ENCODE measurements around the gene BCAR3. TPM values are rescaled to one million over a fixed set of nuclear protein-coding genes. Genes with fewer than 3 reads are reported as not detected.
A peak's percentile ranks its signal among the peaks of the same experiment; 100 is the strongest.

The BCAR3 gene
- total RNA-seq, 4 donors from 2014 or later = 17.1 to 25.0 (median 22.9) TPM

DNA sequence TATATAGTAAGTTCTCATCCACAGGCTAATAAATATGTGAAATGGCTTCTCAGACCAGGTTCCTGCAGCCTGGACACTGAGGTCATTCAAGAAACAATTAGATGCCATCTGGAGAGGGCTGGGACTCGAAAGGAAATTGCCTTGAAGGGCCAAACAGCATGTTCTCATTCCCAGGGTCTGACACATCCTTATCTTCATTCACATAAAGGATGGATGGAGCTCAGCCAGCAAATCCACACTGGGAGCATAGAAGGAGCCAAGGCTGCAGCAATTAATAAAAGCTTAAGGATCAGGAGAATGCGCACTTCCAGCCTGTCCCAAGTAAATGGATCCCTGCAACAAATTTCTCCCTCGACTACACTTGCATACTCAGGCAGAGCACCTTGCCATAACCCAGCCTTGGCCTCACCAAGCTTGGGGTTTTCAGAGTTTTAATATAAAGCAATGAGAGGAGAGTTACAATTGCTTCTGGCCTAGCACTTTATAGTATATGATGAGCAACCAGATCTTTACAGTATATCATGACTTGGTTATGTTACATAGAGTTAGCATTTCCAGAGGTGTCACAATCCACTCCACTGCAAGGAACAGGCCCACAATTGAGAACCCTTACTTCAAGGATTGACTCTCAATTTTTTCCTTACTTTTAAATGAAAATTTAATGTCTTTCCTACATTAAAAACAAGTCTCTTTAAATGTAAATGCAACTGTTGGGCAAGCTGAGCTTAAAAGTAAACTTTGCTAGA lies 55.9 kb downstream of the BCAR3 start:
- ATAC-seq (peak in 1 of 2 donors; percentile 9), DNase-seq (no peak)
- Histone ChIP-seq H3K9me3 (no peaks in the 10 kb centered on the region), H3K27ac (peak overlapping the region in 3 of 4 donors; percentile 18 to 55 (median 47)), H3K27me3 (no peaks in the 10 kb centered on the region), H3K36me3 (no peaks in the 10 kb centered on the region), H3K4me3 (no peak overlapping the region), H3K4me1 (peaks cover 4 to 8% of the 10 kb centered on the region in 2 donors)
- TF ChIP-seq, protein P1, sequence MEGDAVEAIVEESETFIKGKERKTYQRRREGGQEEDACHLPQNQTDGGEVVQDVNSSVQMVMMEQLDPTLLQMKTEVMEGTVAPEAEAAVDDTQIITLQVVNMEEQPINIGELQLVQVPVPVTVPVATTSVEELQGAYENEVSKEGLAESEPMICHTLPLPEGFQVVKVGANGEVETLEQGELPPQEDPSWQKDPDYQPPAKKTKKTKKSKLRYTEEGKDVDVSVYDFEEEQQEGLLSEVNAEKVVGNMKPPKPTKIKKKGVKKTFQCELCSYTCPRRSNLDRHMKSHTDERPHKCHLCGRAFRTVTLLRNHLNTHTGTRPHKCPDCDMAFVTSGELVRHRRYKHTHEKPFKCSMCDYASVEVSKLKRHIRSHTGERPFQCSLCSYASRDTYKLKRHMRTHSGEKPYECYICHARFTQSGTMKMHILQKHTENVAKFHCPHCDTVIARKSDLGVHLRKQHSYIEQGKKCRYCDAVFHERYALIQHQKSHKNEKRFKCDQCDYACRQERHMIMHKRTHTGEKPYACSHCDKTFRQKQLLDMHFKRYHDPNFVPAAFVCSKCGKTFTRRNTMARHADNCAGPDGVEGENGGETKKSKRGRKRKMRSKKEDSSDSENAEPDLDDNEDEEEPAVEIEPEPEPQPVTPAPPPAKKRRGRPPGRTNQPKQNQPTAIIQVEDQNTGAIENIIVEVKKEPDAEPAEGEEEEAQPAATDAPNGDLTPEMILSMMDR (IDR thresholded peaks at IDR 0.05 in 4 of 5, conservative IDR thresholded peaks at IDR 0.05 in 1 of 5) = no peak
- TF ChIP-seq POLR2A (IDR thresholded peaks at IDR 0.05) = no peak
- intact Hi-C loops (cut with DNase I; ENCODE audit: low total_unique reads) = loop anchor here (5.0 kb wide), 1 partner anchor 57 kb away; the partner anchor contains the start of gene BCAR3
- in situ Hi-C loops (cut with MboI; ENCODE audit: low sequenced_read_pairs in 4 of 4) = loop anchor here (5.0 to 25.0 kb wide), 4 partner anchors 181 to 313 kb away; partner anchors contain the start of gene FNBP1L (in 1 of the 4)

DNA sequence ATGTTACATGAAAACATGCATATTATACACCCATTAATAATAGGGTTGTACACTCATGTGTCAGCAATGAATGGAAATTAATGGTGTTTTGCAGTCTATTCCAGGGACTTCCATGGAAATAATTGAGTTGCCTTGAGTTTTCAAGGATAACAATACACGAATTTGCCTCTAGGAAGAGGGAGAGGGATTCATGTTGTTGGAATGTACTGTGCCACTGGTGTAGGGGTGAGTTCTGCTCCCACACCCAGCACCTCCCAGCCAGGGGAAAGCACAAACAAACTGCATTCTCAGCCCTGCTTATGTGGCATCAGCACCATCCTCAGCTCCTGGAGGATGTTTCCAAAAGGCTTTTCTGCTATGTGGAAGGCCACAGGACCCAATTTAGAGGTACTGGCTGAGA lies 57.8 kb downstream of the BCAR3 start:
- in situ Hi-C loops (cut with MboI; ENCODE audit: low sequenced_read_pairs in 4 of 4) (loop anchor here in 3 of 4 donors (10.0 kb wide), 2 partner anchors 179 to 191 kb away; partner anchors contain the start of gene FNBP1L (in 1 of the 3)), intact Hi-C loops (cut with DNase I; ENCODE audit: low total_unique reads) (no loop called here)
- no peaks in the 10 kb centered on the region for H3K9me3 ChIP-seq
- no peak for ATAC-seq
- H3K27me3 ChIP-seq = no peaks in the 10 kb centered on the region
- no peak for DNase-seq
- H3K27ac ChIP-seq = peak overlapping the region in 3 of 4 donors; percentile 5 to 55 (median 47)
- H3K4me1 ChIP-seq = peaks cover 3 to 4% of the 10 kb centered on the region in 2 donors
- H3K36me3 ChIP-seq = no peaks in the 10 kb centered on the region
- TF ChIP-seq, protein P1 (IDR thresholded peaks at IDR 0.05 in 4 of 5, conservative IDR thresholded peaks at IDR 0.05 in 1 of 5) = no peak
- no peak for TF ChIP-seq POLR2A (IDR thresholded peaks at IDR 0.05)
- no peak overlapping the region for H3K4me3 ChIP-seq

DNA sequence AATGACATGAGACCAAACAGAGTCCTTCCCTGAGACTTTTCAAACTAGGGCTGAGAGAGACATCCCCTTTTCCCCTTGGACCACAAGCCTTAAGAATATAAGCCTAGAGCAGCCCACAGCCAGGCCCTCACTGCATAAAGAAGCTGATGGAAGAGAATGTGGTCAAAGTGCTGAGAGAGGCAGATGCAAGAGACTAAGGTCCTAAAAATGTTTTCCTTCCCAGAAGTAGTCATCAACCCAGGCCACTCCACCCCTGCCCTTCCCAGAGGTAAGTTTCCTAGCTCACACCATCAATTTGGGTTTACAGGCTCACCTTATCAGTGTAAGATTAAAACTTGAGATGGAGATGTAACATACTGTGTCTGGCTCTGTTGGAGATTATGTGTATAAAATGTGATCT lies 58.2 kb downstream of the BCAR3 start:
- H3K9me3 ChIP-seq = no peaks in the 10 kb centered on the region
- H3K36me3 ChIP-seq = no peaks in the 10 kb centered on the region
- H3K4me1 ChIP-seq = peaks cover 0 to 4% of the 10 kb centered on the region in 2 donors
- intact Hi-C loops (cut with DNase I; ENCODE audit: low total_unique reads) (no loop called here), in situ Hi-C loops (cut with MboI; ENCODE audit: low sequenced_read_pairs in 4 of 4) (loop anchor here in 3 of 4 donors (10.0 kb wide), 2 partner anchors 179 to 191 kb away; partner anchors contain the start of gene FNBP1L (in 1 of the 3))
- no peaks in the 10 kb centered on the region for H3K27me3 ChIP-seq
- no peak for TF ChIP-seq POLR2A (IDR thresholded peaks at IDR 0.05)
- TF ChIP-seq, protein P1 (IDR thresholded peaks at IDR 0.05 in 4 of 5, conservative IDR thresholded peaks at IDR 0.05 in 1 of 5) = no peak
- no peak for ATAC-seq
- no peak overlapping the region for H3K4me3 ChIP-seq
- no peak overlapping the region for H3K27ac ChIP-seq
- DNase-seq = no peak

DNA sequence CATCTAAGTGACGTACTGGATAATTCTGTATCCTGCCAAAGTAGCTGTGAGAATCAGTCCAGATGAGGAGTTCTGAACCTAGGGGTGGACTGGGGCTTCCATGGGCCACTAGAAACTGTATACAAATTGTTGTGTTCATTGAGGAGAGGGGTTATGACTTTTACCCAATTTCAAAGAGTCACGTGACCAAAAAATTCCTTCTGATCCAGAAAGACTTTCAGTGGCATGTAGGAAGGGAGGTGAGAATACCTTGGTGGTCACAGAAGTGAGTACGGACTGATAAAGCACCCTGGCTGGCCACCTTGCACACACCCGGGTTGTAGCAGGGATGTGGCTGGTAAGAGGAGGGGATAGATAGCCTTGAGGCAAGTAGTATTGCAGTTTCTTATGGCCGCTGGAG lies 60.4 kb downstream of the BCAR3 start:
- intact Hi-C loops (cut with DNase I; ENCODE audit: low total_unique reads) = no loop called here
- Histone ChIP-seq H3K36me3 (no peaks in the 10 kb centered on the region), H3K27ac (peak overlapping the region in 1 of 4 donors; percentile 1), H3K27me3 (no peaks in the 10 kb centered on the region), H3K4me3 (no peak overlapping the region), H3K9me3 (no peaks in the 10 kb centered on the region), H3K4me1 (peaks cover 19 to 22% of the 10 kb centered on the region in 2 donors)
- TF ChIP-seq, protein P1 (IDR thresholded peaks at IDR 0.05 in 4 of 5, conservative IDR thresholded peaks at IDR 0.05 in 1 of 5) = no peak
- no peak for TF ChIP-seq POLR2A (IDR thresholded peaks at IDR 0.05)
- ATAC-seq (no peak), DNase-seq (no peak)
- in situ Hi-C loops (cut with MboI; ENCODE audit: low sequenced_read_pairs in 4 of 4) = loop anchor here in 3 of 4 donors (10.0 kb wide), 2 partner anchors 176 to 194 kb away; partner anchors contain the start of gene FNBP1L (in 1 of the 3)

Data from gastrocnemius medialis (tissue), 4 donors.